NCI-H2227 (cell line): Measurements from ENCODE around the gene ZNF280D.

Experiments used
- DNase-seq: peaks from one replicate; lab custom pipeline; 2025; ENCODE audit not compliant: unreplicated experiment; lab: John Stamatoyannopoulos, UW

ZNF280D gene

DNA sequence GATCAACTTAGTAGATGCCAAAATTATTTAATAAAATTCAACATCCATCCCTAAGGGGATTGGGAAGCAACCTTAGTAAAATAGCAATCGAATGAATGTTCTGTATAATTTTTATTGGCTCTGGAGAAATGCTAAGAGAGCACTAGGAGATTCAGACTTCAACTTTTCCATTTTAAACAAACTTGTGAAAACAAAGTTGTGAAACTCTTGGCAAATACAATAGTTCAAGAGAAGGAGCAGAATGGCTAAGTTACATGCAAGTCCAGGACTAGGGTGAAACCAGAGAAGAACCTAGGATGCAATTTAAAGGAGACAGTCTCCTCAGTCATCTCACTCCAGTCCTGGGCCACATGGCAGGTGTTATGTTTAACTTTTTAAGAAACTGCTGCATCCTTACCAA, 16.7 kb upstream of the ZNF280D start:
- no peak for DNase-seq

- no peak for DNase-seq
Observed at GRCh38 chr15:56744701-56745683, 11.7 kb upstream of the ZNF280D start.

GRCh38 chr15:56741541-56741940, 8.2 kb upstream of the ZNF280D start:
- no peak for DNase-seq

DNA sequence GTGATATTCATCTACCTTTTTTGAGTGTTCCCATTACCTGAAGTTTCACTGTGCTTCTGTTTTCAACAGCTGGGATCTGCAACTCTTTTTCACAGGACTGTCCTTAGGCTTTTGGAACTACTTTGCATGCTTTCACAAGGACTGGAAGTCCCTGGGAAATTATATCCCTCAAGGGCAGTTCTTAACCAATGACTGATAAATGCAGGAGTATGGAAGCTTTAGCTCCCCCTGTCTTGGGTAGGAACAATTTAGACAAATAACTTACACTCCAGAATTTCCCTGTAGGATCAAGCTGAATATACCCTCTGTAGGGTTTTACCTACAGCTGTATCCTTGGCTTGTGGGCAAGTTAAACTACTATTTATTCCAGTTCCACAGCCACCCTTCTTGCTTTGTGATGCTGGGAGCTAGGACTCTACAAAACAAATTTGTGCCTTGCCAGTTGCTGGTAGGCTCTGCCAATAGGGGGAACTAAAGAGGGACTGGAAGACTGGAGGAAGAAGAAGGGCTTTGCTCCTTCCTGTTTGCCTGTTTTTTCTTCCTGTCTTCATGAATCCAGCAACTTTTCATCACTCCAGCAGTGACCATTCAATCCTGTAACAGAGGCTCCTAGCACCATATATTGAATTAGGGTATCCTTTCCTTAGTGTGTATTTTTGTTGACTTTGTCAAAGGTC, 6.8 kb upstream of the ZNF280D start:
- no peak for DNase-seq

DNA sequence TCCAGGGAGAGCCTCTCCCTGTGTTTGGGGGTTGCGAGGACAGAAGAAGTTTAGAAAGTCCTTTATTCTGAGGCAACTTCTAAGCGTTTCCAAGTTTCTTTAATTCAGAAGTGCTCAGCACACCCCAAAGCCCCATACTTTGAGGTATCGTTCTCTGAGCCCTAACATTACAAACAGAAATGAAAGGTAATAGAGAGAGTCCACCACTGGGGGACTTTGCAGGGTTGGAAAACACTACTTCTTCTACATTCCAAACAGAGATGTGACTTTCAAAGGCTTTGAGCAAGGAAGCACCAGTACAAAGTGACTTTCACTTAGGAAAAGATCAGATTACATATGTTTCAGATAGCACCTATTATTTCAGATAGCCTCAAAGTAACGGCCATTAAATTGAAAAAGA, 6.2 kb upstream of the ZNF280D start:
- DNase-seq, result no peak

DNA sequence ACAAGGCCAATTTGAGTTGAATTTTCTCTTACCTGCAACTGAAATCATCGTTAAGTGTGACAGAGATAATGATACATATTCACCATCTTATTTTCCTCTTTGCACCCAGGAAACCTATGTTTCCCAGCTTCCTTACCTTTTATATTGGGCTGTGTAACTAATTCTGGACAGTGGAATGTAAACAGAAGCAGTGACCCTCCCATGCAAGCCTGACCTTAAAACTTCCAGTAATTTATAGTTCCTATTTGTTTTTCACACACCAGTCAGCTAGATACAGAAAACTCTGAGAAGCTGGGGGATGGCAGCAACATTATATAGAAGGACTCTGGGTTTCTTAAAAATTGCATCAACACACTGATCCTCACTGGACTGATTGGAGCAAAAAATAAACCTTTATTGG, 4.5 kb upstream of the ZNF280D start:
- no peak for DNase-seq

GRCh38 chr15:56736881-56737707, 3.8 kb upstream of the ZNF280D start:
- no peak for DNase-seq

DNA sequence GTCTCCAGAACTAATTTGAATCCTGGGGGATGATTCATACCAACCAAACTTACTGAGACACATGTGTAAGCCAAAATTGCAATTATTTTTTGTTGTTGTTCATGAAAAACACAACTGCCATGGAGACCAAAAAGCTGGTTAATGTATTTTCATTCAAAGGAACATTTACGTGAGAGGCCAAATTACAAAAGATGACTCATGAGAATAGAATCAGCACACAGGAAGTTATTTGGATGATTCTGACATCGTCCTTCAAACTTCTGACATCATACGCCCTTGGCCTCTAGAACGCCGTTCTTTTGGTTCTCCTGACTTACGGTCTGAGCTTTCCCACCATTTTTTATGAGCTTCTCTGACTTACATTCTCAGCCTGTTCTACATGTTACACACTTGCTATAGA, 3.0 kb upstream of the ZNF280D start:
- DNase-seq, result no peak

DNA sequence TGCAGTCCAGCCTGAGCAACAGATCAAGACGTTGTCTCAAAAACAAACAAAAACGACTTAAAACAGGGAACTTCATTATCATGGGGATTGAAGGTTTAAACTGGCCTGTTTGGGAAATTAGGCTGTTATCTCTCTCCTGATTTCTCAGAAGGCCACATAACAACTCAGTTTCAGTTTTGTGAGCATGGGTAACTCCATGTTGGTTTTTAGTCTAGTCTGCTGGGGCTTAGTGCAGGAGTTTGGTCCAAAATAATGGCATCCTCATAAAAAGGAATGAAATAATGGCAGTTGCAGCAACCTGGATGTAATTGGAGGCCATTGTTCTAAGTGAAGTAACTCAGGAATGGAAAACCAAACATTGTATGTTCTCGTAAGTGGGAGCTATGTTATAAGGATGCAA, 2.3 kb upstream of the ZNF280D start:
- no peak for DNase-seq

DNA sequence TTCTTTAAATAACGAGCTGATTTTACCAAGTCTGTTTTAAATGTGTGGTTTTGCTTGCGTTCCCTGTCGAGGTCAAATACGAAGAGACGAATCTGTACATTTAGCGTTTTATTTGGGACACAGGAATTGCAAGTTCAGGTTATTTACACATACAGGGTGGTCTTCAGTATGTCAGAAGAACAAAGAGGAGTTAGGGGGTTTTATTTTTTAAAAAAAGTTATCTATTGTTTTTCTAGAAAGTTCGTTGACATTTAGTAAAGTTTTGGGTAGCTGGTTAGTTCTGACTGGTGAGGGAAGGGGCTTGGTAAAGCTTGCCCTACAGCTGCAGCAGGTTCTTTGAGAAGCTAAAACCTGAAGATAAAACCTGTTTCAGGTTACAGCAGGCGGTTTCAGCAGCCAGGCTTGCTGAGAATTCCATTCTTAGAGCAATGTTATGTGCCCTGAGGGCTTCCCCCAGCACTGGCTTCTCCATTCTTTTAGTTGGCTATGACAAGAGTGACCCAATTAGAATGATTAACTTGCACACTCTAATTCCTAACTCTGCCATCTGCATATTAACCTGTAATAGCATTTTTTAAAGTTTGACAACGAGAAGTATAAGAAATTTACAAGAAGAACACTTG, 815 bp upstream of the ZNF280D start:
- DNase-seq, result peak; percentile 1

GRCh38 chr15:56732886-56733135, 498 bp downstream of the ZNF280D start:
- DNase-seq, result no peak

DNA sequence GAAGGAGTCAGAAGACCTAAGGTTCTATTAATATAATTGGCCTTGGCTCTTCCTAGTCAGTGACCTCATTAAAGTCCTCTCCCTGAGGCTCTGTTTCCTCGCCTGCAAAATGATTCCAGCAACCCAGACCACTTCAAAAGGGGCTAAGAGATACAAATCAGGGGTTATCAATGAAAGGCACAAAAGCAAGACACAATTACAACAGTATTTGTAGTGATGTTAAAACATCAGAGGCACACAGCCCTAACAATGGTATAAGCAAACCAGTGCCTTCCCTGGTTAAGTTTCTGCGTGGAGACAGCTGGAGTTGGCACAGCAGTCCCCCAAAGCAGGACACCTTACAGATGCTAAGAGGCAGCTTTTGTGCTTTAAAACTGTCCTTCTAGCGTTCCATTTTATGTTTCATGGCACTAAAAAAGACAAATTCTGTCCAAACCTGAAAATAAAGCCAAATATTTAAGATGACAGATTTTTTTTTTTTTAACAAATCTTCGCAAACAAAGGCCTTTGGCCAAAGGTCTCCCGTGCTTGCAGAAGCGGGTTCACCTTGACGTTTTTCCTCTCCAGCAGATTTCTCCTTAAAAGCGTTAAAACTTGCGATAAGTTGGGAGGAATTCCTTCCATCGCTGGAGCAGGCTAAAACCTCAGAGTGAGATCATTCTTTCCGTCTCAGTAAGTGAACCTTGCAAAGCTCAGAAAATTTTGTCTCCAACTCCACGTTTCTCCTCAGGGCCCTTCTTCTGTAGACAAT, 999 bp downstream of the ZNF280D start:
- DNase-seq, result peak; percentile 12

DNA sequence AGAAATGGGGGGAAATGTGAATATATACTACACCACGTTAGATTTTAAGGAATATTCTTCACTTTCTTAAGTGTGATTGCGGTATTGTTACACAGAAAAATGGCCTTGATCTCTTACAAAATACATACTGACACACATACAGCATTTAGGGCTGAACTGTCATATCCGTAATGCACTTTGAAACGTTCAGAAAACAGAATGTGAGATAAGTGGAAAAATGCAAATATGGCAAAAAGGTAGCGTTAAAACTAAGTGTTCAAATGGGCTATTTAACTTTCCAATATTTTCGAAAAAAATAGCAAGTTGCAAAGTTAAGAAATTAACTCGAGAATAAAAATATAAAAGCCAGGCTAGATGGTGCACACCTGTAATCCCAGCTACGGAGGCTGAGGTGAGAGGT, 1.8 kb downstream of the ZNF280D start:
- no peak for DNase-seq

GRCh38 chr15:56729561-56729960, 3.7 kb downstream of the ZNF280D start:
- no peak for DNase-seq

DNA sequence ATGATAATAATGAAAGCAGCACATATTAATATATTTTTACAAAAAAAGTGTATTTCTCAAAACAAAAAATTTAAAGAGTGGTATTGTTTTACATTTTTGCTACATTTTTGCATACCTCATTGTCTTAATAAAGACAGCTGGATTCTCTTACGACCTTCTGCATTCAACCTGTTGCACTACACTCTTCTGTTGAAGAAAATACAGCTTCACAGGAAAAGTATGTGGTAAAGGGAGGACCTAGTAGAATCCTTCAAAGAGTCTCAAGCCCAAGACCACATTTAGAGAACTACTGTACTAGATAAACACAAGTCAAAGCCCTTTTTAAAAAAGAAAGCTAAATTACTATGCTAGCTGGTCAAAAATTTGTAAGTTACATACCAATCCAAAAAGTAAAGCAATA, 7.9 kb downstream of the ZNF280D start:
- no peak for DNase-seq

GRCh38 chr15:56724232-56724631, 9.1 kb downstream of the ZNF280D start:
- no peak for DNase-seq

- DNase-seq, result no peak
Observed at GRCh38 chr15:56723787-56724186, 9.5 kb downstream of the ZNF280D start.

DNA sequence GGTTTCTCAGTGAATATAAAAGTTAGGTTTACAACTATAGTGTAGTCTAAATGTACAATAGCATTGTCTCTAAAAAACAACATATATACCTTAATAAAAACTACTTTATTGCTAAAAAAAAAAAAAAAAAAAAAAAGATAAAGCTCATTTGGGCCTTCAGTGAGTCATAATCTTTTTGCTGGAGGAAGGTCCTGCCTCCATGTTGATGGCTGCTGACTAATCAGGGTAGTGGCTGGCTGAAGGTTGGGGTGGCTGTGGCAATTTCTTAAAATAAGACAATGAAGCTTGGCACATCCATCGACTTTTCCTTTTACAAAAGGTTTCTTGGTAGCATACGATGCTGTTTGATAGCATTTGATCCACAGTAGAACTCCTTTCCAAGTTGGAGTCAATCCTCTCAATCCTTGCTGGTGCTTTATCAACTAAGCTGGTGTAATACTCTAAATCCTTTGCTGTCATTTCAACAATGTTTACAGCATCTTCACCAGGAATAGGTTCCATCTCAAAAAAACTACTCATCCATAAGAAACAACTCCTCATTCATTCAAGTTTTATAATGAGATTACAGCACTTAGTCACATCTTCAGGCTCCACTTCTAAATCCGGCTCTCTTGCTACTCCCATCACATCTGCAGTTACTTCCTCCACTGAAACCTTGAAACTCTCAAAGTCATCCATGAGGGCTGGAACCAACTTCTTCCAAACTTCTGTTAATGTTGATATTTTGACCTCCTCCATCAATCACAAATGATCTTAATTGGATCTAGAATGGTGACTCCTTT, 13.3 kb downstream of the ZNF280D start:
- DNase-seq, result no peak

DNA sequence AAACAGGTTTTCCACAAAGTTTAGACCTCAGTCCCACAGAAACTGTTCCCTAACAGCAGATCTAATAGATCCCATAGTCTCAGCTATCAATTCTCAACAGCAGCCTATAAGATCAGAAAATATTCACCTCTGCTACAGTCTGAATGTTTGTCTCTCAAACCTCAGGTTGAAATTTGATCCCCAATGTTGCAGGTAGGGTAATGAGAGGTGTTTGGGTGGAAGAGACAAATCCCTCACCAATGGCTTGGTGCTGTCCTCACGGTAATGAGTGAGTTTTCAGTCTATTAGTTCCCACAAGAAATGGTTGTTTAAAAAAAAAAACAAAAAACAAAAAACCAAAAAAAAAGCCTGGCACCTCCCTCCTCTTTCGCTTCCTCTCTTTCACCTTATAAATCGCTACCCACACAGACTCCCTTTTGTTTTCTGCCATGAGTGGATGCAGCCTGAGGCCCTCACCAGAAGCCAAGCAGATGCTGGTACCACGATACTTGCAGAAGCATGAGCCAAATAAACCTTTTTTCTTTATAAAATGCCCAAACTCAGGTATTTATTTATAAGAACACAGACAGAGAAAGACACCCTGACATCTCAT, 14.2 kb downstream of the ZNF280D start:
- no peak for DNase-seq
